ENCODE data around the gene ARID3B.
A peak's percentile ranks its signal among the peaks of the same experiment; 100 is the strongest.
"Not testable (repeated sequence)": the region's sequence is repeated elsewhere in the genome, so short reads cannot be mapped to it uniquely, and the experiment has no call there.

The ARID3B gene

GRCh38 chr15:74628199-74628598, 87.2 kb downstream of the ARID3B start:
- H3K27ac ChIP-seq (ENCODE audit: insufficient read depth in 1 of 2, low read depth in 1 of 2, low read length in 2 of 2, poor library complexity in 1 of 2, severe bottlenecking in 2 of 2): peak overlapping the region in 1 of 2 experiments; percentile 37
- H3K4me3 ChIP-seq (ENCODE audit: control insufficient read depth in 1 of 7, extremely low read depth in 1 of 7, insufficient read depth in 4 of 7, low read depth in 2 of 7, low read length in 6 of 7): no peak overlapping the region
- DNase-seq: no peak
- peaks cover 0 to 32% (median 18%) of the 10 kb centered on the region in 4 experiments for H3K4me1 ChIP-seq (ENCODE audit: control extremely low read depth in 1 of 4, control insufficient read depth in 4 of 4, insufficient read depth in 4 of 4, low read length in 3 of 4)
- WGBS (ENCODE audit: insufficient coverage): 100% methylated on average over 2 of the region's 3 CpGs
- H3K27me3 ChIP-seq (replicated peaks in 2 of 5; ENCODE audit: control insufficient read depth in 4 of 5, insufficient read depth in 5 of 5, low read length in 4 of 5): no peaks in the 10 kb centered on the region
- POLR2A ChIA-PET: no interaction called here
- CTCF ChIA-PET: interaction anchor here (0.7 to 22.8 kb wide), 5 partner anchors 8 to 251 kb away, joined by 3 to 735 read pairs (median 120); partner anchors contain the start of genes CLK3 and CSK
- H3K36me3 ChIP-seq (ENCODE audit: control insufficient read depth in 4 of 4, insufficient read depth in 4 of 4, low read length in 3 of 4): peaks cover 37 to 99% (median 83%) of the 10 kb centered on the region in 4 experiments
- H3K9me3 ChIP-seq (ENCODE audit: control extremely low read depth in 1 of 5, control insufficient read depth in 4 of 5, insufficient read depth in 2 of 5, low read depth in 1 of 5, low read length in 4 of 5): no peaks in the 10 kb centered on the region

- Histone ChIP-seq H3K27me3 (replicated peaks in 2 of 5; ENCODE audit: control insufficient read depth in 4 of 5, insufficient read depth in 5 of 5, low read length in 4 of 5) (no peaks in the 10 kb centered on the region), H3K4me1 (ENCODE audit: control extremely low read depth in 1 of 4, control insufficient read depth in 4 of 4, insufficient read depth in 4 of 4, low read length in 3 of 4) (peaks cover 0 to 32% (median 18%) of the 10 kb centered on the region in 4 experiments), H3K9me3 (ENCODE audit: control extremely low read depth in 1 of 5, control insufficient read depth in 4 of 5, insufficient read depth in 2 of 5, low read depth in 1 of 5, low read length in 4 of 5) (no peaks in the 10 kb centered on the region), H3K36me3 (ENCODE audit: control insufficient read depth in 4 of 4, insufficient read depth in 4 of 4, low read length in 3 of 4) (peaks cover 36 to 99% (median 83%) of the 10 kb centered on the region in 4 experiments), H3K27ac (ENCODE audit: insufficient read depth in 1 of 2, low read depth in 1 of 2, low read length in 2 of 2, poor library complexity in 1 of 2, severe bottlenecking in 2 of 2) (peak overlapping the region in 1 of 2 experiments; percentile 37), H3K4me3 (ENCODE audit: control insufficient read depth in 1 of 7, extremely low read depth in 1 of 7, insufficient read depth in 4 of 7, low read depth in 2 of 7, low read length in 6 of 7) (no peak overlapping the region)
- ChIA-PET CTCF (interaction anchor here (1.1 to 22.8 kb wide), 4 partner anchors 8 to 252 kb away, joined by 3 to 735 read pairs (median 211); partner anchors contain the start of genes CLK3 and CSK), POLR2A (no interaction called here)
- 74% methylated on average over 4 of the region's 5 CpGs for WGBS (ENCODE audit: insufficient coverage)
- no peak for DNase-seq
These were observed 87.9 kb downstream of the ARID3B start for GRCh38 chr15:74628949-74629348.

GRCh38 chr15:74629696-74630095, 88.7 kb downstream of the ARID3B start:
- POLR2A ChIA-PET; DNase-seq; H3K27ac ChIP-seq (ENCODE audit: insufficient read depth in 1 of 2, low read depth in 1 of 2, low read length in 2 of 2, poor library complexity in 1 of 2, severe bottlenecking in 2 of 2); H3K9me3 ChIP-seq (ENCODE audit: control extremely low read depth in 1 of 5, control insufficient read depth in 4 of 5, insufficient read depth in 2 of 5, low read depth in 1 of 5, low read length in 4 of 5); H3K27me3 ChIP-seq (replicated peaks in 2 of 5; ENCODE audit: control insufficient read depth in 4 of 5, insufficient read depth in 5 of 5, low read length in 4 of 5); H3K4me3 ChIP-seq (ENCODE audit: control insufficient read depth in 1 of 7, extremely low read depth in 1 of 7, insufficient read depth in 4 of 7, low read depth in 2 of 7, low read length in 6 of 7): not testable (repeated sequence)
- peaks cover 0 to 32% (median 18%) of the 10 kb centered on the region in 4 experiments for H3K4me1 ChIP-seq (ENCODE audit: control extremely low read depth in 1 of 4, control insufficient read depth in 4 of 4, insufficient read depth in 4 of 4, low read length in 3 of 4)
- H3K36me3 ChIP-seq (ENCODE audit: control insufficient read depth in 4 of 4, insufficient read depth in 4 of 4, low read length in 3 of 4): peaks cover 38 to 99% (median 79%) of the 10 kb centered on the region in 4 experiments
- CTCF ChIA-PET: interaction anchor here (5.3 to 22.8 kb wide), 6 partner anchors 11 to 252 kb away, joined by 43 to 735 read pairs (median 128); partner anchors contain the start of genes CLK3 and CSK
- 100% methylated on average over 2 of the region's 10 CpGs for WGBS (ENCODE audit: insufficient coverage)

GRCh38 chr15:74630284-74631086, 89.5 kb downstream of the ARID3B start:
- no peak overlapping the region for H3K4me3 ChIP-seq (ENCODE audit: control insufficient read depth in 1 of 7, extremely low read depth in 1 of 7, insufficient read depth in 4 of 7, low read depth in 2 of 7, low read length in 6 of 7)
- CTCF ChIA-PET: interaction anchor here (2.1 to 22.8 kb wide), 9 partner anchors 11 to 263 kb away, joined by 6 to 735 read pairs (median 96); partner anchors contain the start of genes CLK3, CSK and CYP11A1
- peak in 1 of 3 donors; percentile 13 for DNase-seq
- peak overlapping the region in 1 of 2 experiments; percentile 30 for H3K27ac ChIP-seq (ENCODE audit: insufficient read depth in 1 of 2, low read depth in 1 of 2, low read length in 2 of 2, poor library complexity in 1 of 2, severe bottlenecking in 2 of 2)
- H3K36me3 ChIP-seq (ENCODE audit: control insufficient read depth in 4 of 4, insufficient read depth in 4 of 4, low read length in 3 of 4): peaks cover 38 to 97% (median 76%) of the 10 kb centered on the region in 4 experiments
- H3K9me3 ChIP-seq (ENCODE audit: control extremely low read depth in 1 of 5, control insufficient read depth in 4 of 5, insufficient read depth in 2 of 5, low read depth in 1 of 5, low read length in 4 of 5): no peaks in the 10 kb centered on the region
- POLR2A ChIA-PET: interaction anchor here (1.2 kb wide), 1 partner anchor 257 kb away, joined by 3 read pairs; no protein-coding TSS in a partner anchor
- H3K27me3 ChIP-seq (replicated peaks in 2 of 5; ENCODE audit: control insufficient read depth in 4 of 5, insufficient read depth in 5 of 5, low read length in 4 of 5): no peaks in the 10 kb centered on the region
- 92% methylated on average over 5 of the region's 6 CpGs for WGBS (ENCODE audit: insufficient coverage)
- H3K4me1 ChIP-seq (ENCODE audit: control extremely low read depth in 1 of 4, control insufficient read depth in 4 of 4, insufficient read depth in 4 of 4, low read length in 3 of 4): peaks cover 0 to 32% (median 18%) of the 10 kb centered on the region in 4 experiments

GRCh38 chr15:74631087-74631385, 90.0 kb downstream of the ARID3B start:
- CTCF ChIA-PET: interaction anchor here (0.8 to 22.8 kb wide), 11 partner anchors 11 to 264 kb away, joined by 3 to 735 read pairs (median 43); partner anchors contain the start of genes CLK3, CSK and CYP11A1
- no peak overlapping the region for H3K4me3 ChIP-seq (ENCODE audit: control insufficient read depth in 1 of 7, extremely low read depth in 1 of 7, insufficient read depth in 4 of 7, low read depth in 2 of 7, low read length in 6 of 7)
- H3K27ac ChIP-seq (ENCODE audit: insufficient read depth in 1 of 2, low read depth in 1 of 2, low read length in 2 of 2, poor library complexity in 1 of 2, severe bottlenecking in 2 of 2): no peak overlapping the region
- POLR2A ChIA-PET: interaction anchor here (1.2 kb wide), 1 partner anchor 258 kb away, joined by 3 read pairs; no protein-coding TSS in a partner anchor
- 67% methylated on average over 2 of the region's 3 CpGs for WGBS (ENCODE audit: insufficient coverage)
- H3K9me3 ChIP-seq (ENCODE audit: control extremely low read depth in 1 of 5, control insufficient read depth in 4 of 5, insufficient read depth in 2 of 5, low read depth in 1 of 5, low read length in 4 of 5): no peaks in the 10 kb centered on the region
- no peak for DNase-seq
- H3K4me1 ChIP-seq (ENCODE audit: control extremely low read depth in 1 of 4, control insufficient read depth in 4 of 4, insufficient read depth in 4 of 4, low read length in 3 of 4): peaks cover 0 to 28% (median 18%) of the 10 kb centered on the region in 4 experiments
- H3K27me3 ChIP-seq (replicated peaks in 2 of 5; ENCODE audit: control insufficient read depth in 4 of 5, insufficient read depth in 5 of 5, low read length in 4 of 5): no peaks in the 10 kb centered on the region
- H3K36me3 ChIP-seq (ENCODE audit: control insufficient read depth in 4 of 4, insufficient read depth in 4 of 4, low read length in 3 of 4): peaks cover 39 to 97% (median 74%) of the 10 kb centered on the region in 4 experiments

GRCh38 chr15:74631408-74631807, 90.4 kb downstream of the ARID3B start:
- CTCF ChIA-PET: interaction anchor here (0.6 to 22.8 kb wide), 17 partner anchors 10 to 358 kb away, joined by 3 to 735 read pairs (median 6); partner anchors contain the start of genes CLK3, CSK and CYP11A1
- WGBS (ENCODE audit: insufficient coverage): 100% methylated on average over 1 of the region's 3 CpGs

More at GRCh38 chr15:74631408-74631807, 90.4 kb downstream of the ARID3B start:
- POLR2A ChIA-PET: interaction anchor here (0.9 to 1.2 kb wide), 2 partner anchors 16 to 258 kb away, joined by 3 to 4 read pairs; partner anchors contain the start of gene CLK3
- H3K27me3 ChIP-seq (replicated peaks in 2 of 5; ENCODE audit: control insufficient read depth in 4 of 5, insufficient read depth in 5 of 5, low read length in 4 of 5): no peaks in the 10 kb centered on the region
- H3K4me1 ChIP-seq (ENCODE audit: control extremely low read depth in 1 of 4, control insufficient read depth in 4 of 4, insufficient read depth in 4 of 4, low read length in 3 of 4): peaks cover 0 to 24% (median 15%) of the 10 kb centered on the region in 4 experiments
- peaks cover 40 to 97% (median 73%) of the 10 kb centered on the region in 4 experiments for H3K36me3 ChIP-seq (ENCODE audit: control insufficient read depth in 4 of 4, insufficient read depth in 4 of 4, low read length in 3 of 4)
- no peak overlapping the region for H3K27ac ChIP-seq (ENCODE audit: insufficient read depth in 1 of 2, low read depth in 1 of 2, low read length in 2 of 2, poor library complexity in 1 of 2, severe bottlenecking in 2 of 2)
- no peak overlapping the region for H3K4me3 ChIP-seq (ENCODE audit: control insufficient read depth in 1 of 7, extremely low read depth in 1 of 7, insufficient read depth in 4 of 7, low read depth in 2 of 7, low read length in 6 of 7)
- DNase-seq: no peak
- H3K9me3 ChIP-seq (ENCODE audit: control extremely low read depth in 1 of 5, control insufficient read depth in 4 of 5, insufficient read depth in 2 of 5, low read depth in 1 of 5, low read length in 4 of 5): no peaks in the 10 kb centered on the region

Measured in common myeloid progenitor, CD34-positive (primary cell).